Measurements from ENCODE around the gene MAS1.

GRCh38 chr6:159887761-159888160 lies 3.0 kb upstream of the MAS1 start:
- TF ChIP-seq POLR2A (IDR thresholded peaks at IDR 0.05) (no peak), CTCF (IDR thresholded peaks at IDR 0.05) (no peak), EP300 (IDR thresholded peaks at IDR 0.05) (no peak)

Measured in ovary (tissue), 3 donors.